ENCODE results near the gene SERPINI2. TPM values are rescaled to one million over a fixed set of nuclear protein-coding genes. Genes with fewer than 3 reads are reported as not detected.

SERPINI2 gene
- total and polyA plus RNA-seq, 2 donors (not counting 3 experiments of a cell fraction or from before 2014, with no cell fraction given), result not detected

- no peaks in the 10 kb centered on the region for H3K9me1 ChIP-seq (replicated peaks; ENCODE audit: control insufficient read depth, extremely low read depth, insufficient read depth, low read length)
- H3K27ac ChIP-seq (ENCODE audit: insufficient read depth, low read depth, low read length), result no peak overlapping the region
- no peaks in the 10 kb centered on the region for H4K20me1 ChIP-seq (replicated peaks; ENCODE audit: control insufficient read depth, extremely low read depth, insufficient read depth, low read length)
- intact Hi-C loops (cut with micrococcal nuclease) (no loop called here), dilution Hi-C loops (cut with MboI; ENCODE audit: extremely low pct_ligation_motif_present, low sequenced_read_pairs) (no loop called here)
- TF ChIP-seq GATA2 (IDR thresholded peaks at IDR 0.05; ENCODE audit: insufficient read depth, insufficient read length, low read depth, low read length) (no peak), CTCF (IDR thresholded peaks at IDR 0.05; ENCODE audit: extremely low read depth in 1 of 2, insufficient read depth in 1 of 2, low read depth in 1 of 2, low read length in 2 of 2) (no peak), POLR2AphosphoS5 (IDR thresholded peaks at IDR 0.05; ENCODE audit: insufficient read depth, low read depth, low read length) (no peak), MYC (IDR thresholded peaks at IDR 0.05; ENCODE audit: low read depth, low read length) (no peak), EZH2 (IDR thresholded peaks at IDR 0.05; ENCODE audit: borderline replicate concordance, low read depth, low read length, severe bottlenecking) (no peak), JUN (IDR thresholded peaks at IDR 0.05; ENCODE audit: borderline replicate concordance, insufficient read depth, insufficient read length, low read depth) (no peak), MAX (IDR thresholded peaks at IDR 0.05; ENCODE audit: insufficient read depth, insufficient read length) (no peak), FOS (IDR thresholded peaks at IDR 0.05; ENCODE audit: borderline replicate concordance, insufficient read depth, low read length) (no peak)
- FAIRE-seq, result no peak
- H3K9me3 ChIP-seq (replicated peaks; ENCODE audit: control insufficient read depth, insufficient read depth, low read length), result no peaks in the 10 kb centered on the region
- no peaks in the 10 kb centered on the region for H3K27me3 ChIP-seq (ENCODE audit: control insufficient read depth in 2 of 2, insufficient read depth in 2 of 2, low read length in 2 of 2)
- H3K4me1 ChIP-seq (ENCODE audit: control insufficient read depth, extremely low read depth, insufficient read depth, low read length), result no peaks in the 10 kb centered on the region
- DNase-seq (ENCODE audit: low read depth, low spot score), result no peak
- no peaks in the 10 kb centered on the region for H3K36me3 ChIP-seq (ENCODE audit: control insufficient read depth in 2 of 2, extremely low read depth in 1 of 2, insufficient read depth in 2 of 2, low read length in 2 of 2)
- no peak overlapping the region for H2AFZ ChIP-seq (ENCODE audit: low read depth, low read length)
- no peak overlapping the region for H3K4me2 ChIP-seq (ENCODE audit: insufficient read depth, low read length)
- H3K4me3 ChIP-seq (replicated peaks in 1 of 3; ENCODE audit: insufficient read depth in 1 of 3, low read depth in 1 of 3, low read length in 3 of 3), result no peak overlapping the region
- CTCF ChIA-PET, result no interaction called here
- POLR2A ChIA-PET, result no interaction called here
- BruUV-seq (replicated peaks), result no TSS peak
- H3K9ac ChIP-seq (replicated peaks; ENCODE audit: extremely low read depth, insufficient read depth, low read length), result no peak overlapping the region
- no peaks in the 10 kb centered on the region for H3K79me2 ChIP-seq (ENCODE audit: control insufficient read depth, insufficient read depth, low read length)
These were observed 32.6 kb downstream of the SERPINI2 start for GRCh38 chr3:167441256-167441655.
